Endothelial cell of umbilical vein (primary cell): ENCODE measurements around the gene CD48. TPM values are rescaled to one million over a fixed set of nuclear protein-coding genes. Genes with fewer than 3 reads are reported as not detected.
"Not testable (repeated sequence)": the region's sequence is repeated elsewhere in the genome, so short reads cannot be mapped to it uniquely, and the experiment has no call there.

Experiments
- BruUV-seq: library from RNA; stranded (reverse); fragments of 400-500 nt; replicated peaks from 2 replicates; lab custom pipeline; 2021; lab: Mats Ljungman, UMichigan
- CTCF ChIA-PET: fragments of 300-600, 350-600 bp; sonication (Branson Sonifier 250); formaldehyde crosslinking; loops from one replicate; lab custom pipeline; 2021; ENCODE audit warnings: antibody characterized with exemption, inconsistent platforms; lab: Charles Lee
- POLR2A ChIA-PET: fragments of 300-600, 350-600 bp; sonication (Branson Sonifier 250); formaldehyde crosslinking; loops from one replicate; lab custom pipeline; 2021; ENCODE audit warnings: antibody characterized with exemption, inconsistent platforms; lab: Charles Lee
- DNase-seq: peaks from one replicate; pipeline ENCODE4 v3.0.0-alpha.2; 2011; ENCODE audit warnings: low read depth, low spot score
- FAIRE-seq: peaks from 2 replicates; lab custom pipeline; 2011; peaks lifted over from hg19 to GRCh38; lab: Jason Lieb, UNC
- H2AFZ ChIP-seq: 2 replicates; pipeline ENCODE4 v1.6.0; 2012; ENCODE audit warnings: low read depth, low read length, control low read depth, inconsistent platforms
- H3K27ac ChIP-seq: 2 replicates; pipeline ENCODE4 v1.5.1; 2011; ENCODE audit warnings: low read depth, mild to moderate bottlenecking, control low read depth, low read length, moderate library complexity; ENCODE audit not compliant: insufficient read depth
- H3K27me3 ChIP-seq, 2 experiments: 2 replicates each; pipeline versions ENCODE4 v1.6.0 to v1.6.1; 2011; ENCODE audit warnings: low read length in 2 of 2, mixed read lengths in 1 of 2; ENCODE audit not compliant: control insufficient read depth in 2 of 2, insufficient read depth in 2 of 2
- H3K36me3 ChIP-seq, 2 experiments: 2 replicates in 1 of 2; 3 replicates in 1 of 2; pipeline ENCODE4 v1.5.1; 2011; ENCODE audit warnings: low read length in 2 of 2, mild to moderate bottlenecking in 1 of 2, moderate library complexity in 1 of 2; ENCODE audit not compliant: control insufficient read depth in 2 of 2, insufficient read depth in 2 of 2; ENCODE audit errors: extremely low read depth in 1 of 2
- H3K4me1 ChIP-seq: 3 replicates; pipeline ENCODE4 v1.5.1; 2011; ENCODE audit warnings: mild to moderate bottlenecking, low read length; ENCODE audit not compliant: control insufficient read depth, insufficient read depth; ENCODE audit errors: extremely low read depth
- H3K4me2 ChIP-seq: 2 replicates; pipeline ENCODE4 v1.6.1; 2011; ENCODE audit warnings: low read length, control low read depth, mixed read lengths; ENCODE audit not compliant: insufficient read depth
- H3K4me3 ChIP-seq, 3 experiments: fragments of 200-600 bp in 1 of 3; sonication (generic), shearing (Covaris generic) in 1 of 3; replicated peaks in 1 of 3; 2 replicates each; pipeline ENCODE4 v1.5.1; 2011 to 2016; ENCODE audit warnings: control low read depth in 3 of 3, low read length in 3 of 3, mild to moderate bottlenecking in 2 of 3, inconsistent platforms in 1 of 3, low read depth in 1 of 3, moderate library complexity in 1 of 3; ENCODE audit not compliant: insufficient read depth in 1 of 3
- H3K79me2 ChIP-seq: 2 replicates; pipeline ENCODE4 v1.6.0; 2012; ENCODE audit warnings: low read length, inconsistent platforms; ENCODE audit not compliant: control insufficient read depth, insufficient read depth
- H3K9ac ChIP-seq: replicated peaks from 2 replicates; pipeline ENCODE3; 2011; ENCODE audit warnings: low read length, control low read depth; ENCODE audit not compliant: insufficient read depth; ENCODE audit errors: extremely low read depth
- H3K9me1 ChIP-seq: replicated peaks from 3 replicates; pipeline ENCODE4 v1.6.0; 2011; ENCODE audit warnings: mild to moderate bottlenecking, low read length; ENCODE audit not compliant: control insufficient read depth, insufficient read depth; ENCODE audit errors: extremely low read depth
- H3K9me3 ChIP-seq: replicated peaks from 2 replicates; pipeline ENCODE4 v1.5.1; 2012; ENCODE audit warnings: low read length, inconsistent platforms; ENCODE audit not compliant: control insufficient read depth, insufficient read depth
- H4K20me1 ChIP-seq: replicated peaks from 2 replicates; pipeline ENCODE3; 2011; ENCODE audit warnings: mild to moderate bottlenecking, low read length; ENCODE audit not compliant: control insufficient read depth, insufficient read depth; ENCODE audit errors: extremely low read depth
- dilution Hi-C: fragments of 300-500 bp; cut with MboI; formaldehyde crosslinking; loops from one replicate; pipeline ENCODE4 v1.15.0; 2019; ENCODE audit warnings: low sequenced_read_pairs; ENCODE audit not compliant: extremely low pct_ligation_motif_present
- intact Hi-C: fragments of 100-400 bp; cut with micrococcal nuclease; formaldehyde crosslinking; loops from one replicate; pipeline ENCODE4 v1.10.0; 2022
- polyA plus RNA-seq, 4 experiments: library from polyadenylated mRNA; depleted of rRNA in 3 of 4; stranded (reverse) in 3 of 4; unstranded in 1 of 4; fragments of >200 nt; gene quantifications; 2 replicates each; pipeline versions ENCODE4 v1.2.1 to v1.2.3, GENCODE V29; 2011 to 2012; ENCODE audit warnings: missing spikeins in 1 of 4
- total RNA-seq: library from RNA; stranded (reverse); gene quantifications from 2 replicates; pipeline ENCODE4 v1.2.3, GENCODE V29; 2021
- TF ChIP-seq, protein P1 (sequence below): IDR thresholded peaks from 2 replicates; pipeline ENCODE4 v1.6.1; 2011; ENCODE audit not compliant: insufficient read depth, insufficient read length

The CD48 gene
- total and polyA plus RNA-seq, 2 donors (not counting 3 experiments of a cell fraction or from before 2014, with no cell fraction given), result not detected

DNA sequence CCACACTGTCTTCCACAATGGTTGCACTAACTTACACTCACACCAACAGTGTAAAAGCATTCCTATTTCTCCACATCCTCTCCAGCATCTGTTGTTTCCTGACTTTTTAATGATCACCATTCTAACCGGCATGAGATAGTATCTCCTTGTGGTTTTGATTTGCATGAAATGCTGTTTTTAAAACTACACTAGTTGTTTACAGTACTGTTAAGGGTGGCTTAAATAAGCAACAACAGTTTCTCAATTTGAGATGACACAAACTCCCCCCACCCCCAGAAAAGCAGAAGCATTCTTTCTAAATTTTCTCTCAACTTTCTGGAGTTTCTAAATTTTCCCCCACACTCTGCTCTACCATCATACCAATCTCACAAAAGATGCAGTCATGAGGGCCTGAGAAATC, 20.4 kb upstream of the CD48 start:
- no TSS peak for BruUV-seq
- intact Hi-C loops, result no loop called here
- CTCF ChIA-PET, result no interaction called here

DNA sequence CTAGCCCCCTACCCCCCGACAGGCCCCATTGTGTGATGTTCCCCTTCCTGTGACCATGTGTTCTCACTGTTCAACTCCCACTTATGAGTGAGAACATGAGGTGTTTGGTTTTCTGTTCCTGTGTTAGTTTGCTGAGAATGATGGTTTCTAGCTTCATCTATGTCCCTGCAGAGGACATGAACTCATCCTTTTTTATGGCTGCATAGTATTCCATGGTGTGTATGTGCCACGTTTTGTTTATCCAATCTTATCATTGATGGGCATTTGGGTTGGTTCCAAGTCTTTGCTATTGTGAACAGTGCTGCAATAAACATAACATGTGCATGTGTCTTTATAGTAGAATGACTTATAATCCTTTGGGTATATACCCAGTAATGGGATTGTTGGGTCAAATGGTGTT, 19.9 kb upstream of the CD48 start:
- H3K79me2 ChIP-seq, DNase-seq, H3K27me3 ChIP-seq, CTCF ChIA-PET, dilution Hi-C loops, H3K9ac ChIP-seq, H3K9me1 ChIP-seq, H3K4me3 ChIP-seq, BruUV-seq, intact Hi-C loops, H3K27ac ChIP-seq, H3K4me2 ChIP-seq, H3K9me3 ChIP-seq, POLR2A ChIA-PET, H3K36me3 ChIP-seq, H2AFZ ChIP-seq, H4K20me1 ChIP-seq, FAIRE-seq, H3K4me1 ChIP-seq: not testable (repeated sequence)

More for the DNA sequence above, 20.4 kb upstream of the CD48 start:
- no peak overlapping the region for H2AFZ ChIP-seq
- no peaks in the 10 kb centered on the region for H3K9me1 ChIP-seq
- no peaks in the 10 kb centered on the region for H3K4me1 ChIP-seq
- H3K27me3 ChIP-seq, result peaks cover 0 to 2% of the 10 kb centered on the region in 2 experiments
- no peaks in the 10 kb centered on the region for H3K36me3 ChIP-seq
- no peak overlapping the region for H3K4me2 ChIP-seq
- no peaks in the 10 kb centered on the region for H3K79me2 ChIP-seq
- no peak overlapping the region for H3K4me3 ChIP-seq
- no peak for DNase-seq
- dilution Hi-C loops, result no loop called here
- H3K27ac ChIP-seq, result no peak overlapping the region
- H3K9ac ChIP-seq, result no peak overlapping the region
- H3K9me3 ChIP-seq, result no peaks in the 10 kb centered on the region
- TF ChIP-seq, protein P1, sequence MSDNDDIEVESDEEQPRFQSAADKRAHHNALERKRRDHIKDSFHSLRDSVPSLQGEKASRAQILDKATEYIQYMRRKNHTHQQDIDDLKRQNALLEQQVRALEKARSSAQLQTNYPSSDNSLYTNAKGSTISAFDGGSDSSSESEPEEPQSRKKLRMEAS, result no peak
- FAIRE-seq, result no peak
- POLR2A ChIA-PET, result no interaction called here
- no peaks in the 10 kb centered on the region for H4K20me1 ChIP-seq
